Smooth muscle cell of the umbilical artery (primary cell): ENCODE data around the gene MKI67. TPM values are rescaled to one million over a fixed set of nuclear protein-coding genes. Genes with fewer than 3 reads are reported as not detected.

Experiments used
- total RNA-seq: library from RNA; depleted of rRNA; stranded (reverse); fragments of >200 nt; gene quantifications from 2 replicates; pipeline ENCODE4 v1.2.3, GENCODE V29; 2014

The MKI67 gene
- 0.89 and 12.4 TPM in 2 replicates for total RNA-seq

GRCh38 chr10:128125944-128126764 lies at the start of gene MKI67:
MKI67 (minus strand) TSS chr10:128126423; CDS start chr10:128125667, 756 bp downstream.

Other genes starting within 250 kb of the MKI67 start
- gene CLRN3, start 233.5 kb downstream of the MKI67 start, total RNA-seq: not detected in 2 replicates
- 2.1 and 9.5 TPM in 2 replicates for gene PTPRE, start 219.3 kb downstream of the MKI67 start, total RNA-seq